Measurements from ENCODE around the gene TRIM38.
"Not testable (repeated sequence)": the region's sequence is repeated elsewhere in the genome, so short reads cannot be mapped to it uniquely, and the experiment has no call there.

The TRIM38 gene

DNA sequence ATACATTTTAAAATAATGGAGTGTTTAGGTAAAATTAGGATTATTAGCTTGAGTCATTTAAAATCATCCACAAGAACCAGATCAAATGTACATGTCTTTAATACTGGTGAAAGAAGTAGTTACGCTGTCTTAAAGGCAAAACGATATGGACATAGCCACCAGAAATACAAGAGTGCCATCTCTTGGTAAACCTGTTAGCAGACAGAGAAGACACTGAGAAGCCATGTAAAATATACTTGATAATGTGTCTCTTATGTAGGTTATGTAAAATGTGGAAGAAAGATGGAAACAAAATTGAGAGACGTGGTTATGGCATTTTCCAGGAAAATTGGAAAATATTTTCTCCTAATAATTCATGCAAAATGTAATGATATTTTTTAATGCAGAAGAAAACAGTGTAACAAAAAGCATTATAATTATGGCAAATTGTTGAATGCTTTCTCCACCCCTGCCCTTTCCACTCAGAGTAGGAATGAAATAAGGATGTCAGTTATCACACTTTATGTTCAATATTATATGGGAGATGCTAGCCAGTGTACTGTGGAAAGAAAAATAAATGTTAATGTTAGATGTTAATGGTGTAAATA lies 19.9 kb upstream of the TRIM38 start:
- peak; percentile 80 for DNase-seq

GRCh38 chr6:25943887-25944286 lies 18.7 kb upstream of the TRIM38 start:
- no peak for DNase-seq

- DNase-seq = no peak
Observed at GRCh38 chr6:25944688-25945574, 17.7 kb upstream of the TRIM38 start.

GRCh38 chr6:25945738-25946137 lies 16.9 kb upstream of the TRIM38 start:
- not testable (repeated sequence) for DNase-seq

DNA sequence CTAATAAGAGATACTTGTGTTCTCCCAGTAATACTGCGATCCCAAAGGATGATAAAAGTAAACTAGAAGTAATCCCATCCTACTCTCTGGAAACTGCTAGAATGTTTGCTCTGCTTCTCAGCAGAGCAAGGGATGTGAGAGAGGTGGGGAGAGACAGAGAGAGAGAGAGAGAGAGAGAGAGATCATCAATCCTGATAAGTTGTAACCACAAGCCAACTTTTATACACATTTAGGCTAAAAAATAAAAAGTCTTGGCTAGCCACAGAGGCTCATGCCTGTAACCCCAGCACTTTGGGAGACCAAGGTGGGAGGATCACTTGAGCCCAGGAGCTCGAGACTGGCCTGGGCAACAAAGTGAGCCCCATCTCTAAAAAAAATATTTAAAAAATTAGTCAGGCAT lies 16.0 kb upstream of the TRIM38 start:
- DNase-seq = no peak

GRCh38 chr6:25947492-25947891 lies 15.1 kb upstream of the TRIM38 start:
- DNase-seq = not testable (repeated sequence)

DNA sequence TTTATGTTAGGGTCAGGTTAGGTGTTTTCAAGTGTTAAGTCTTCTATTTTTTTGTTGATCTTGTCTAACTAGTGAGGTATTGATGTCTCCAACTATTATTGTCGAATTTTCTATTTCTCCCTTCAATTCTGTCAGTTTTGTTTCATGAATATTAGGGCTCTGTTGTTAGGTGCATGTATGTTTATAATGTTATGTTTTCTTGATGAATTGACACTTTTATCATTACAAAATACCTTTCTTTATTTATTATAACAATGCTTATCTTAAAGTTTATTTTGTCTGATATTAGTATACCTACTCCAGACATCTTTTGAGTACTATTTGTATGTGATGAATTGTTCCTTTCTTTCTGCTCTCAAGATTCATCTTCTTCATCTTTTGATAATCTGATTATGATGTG lies 12.9 kb upstream of the TRIM38 start:
- DNase-seq = no peak

- no peak for DNase-seq
Observed at GRCh38 chr6:25950297-25950696, 12.3 kb upstream of the TRIM38 start.

- DNase-seq = no peak
Observed at GRCh38 chr6:25951296-25952032, 11.1 kb upstream of the TRIM38 start.

DNA sequence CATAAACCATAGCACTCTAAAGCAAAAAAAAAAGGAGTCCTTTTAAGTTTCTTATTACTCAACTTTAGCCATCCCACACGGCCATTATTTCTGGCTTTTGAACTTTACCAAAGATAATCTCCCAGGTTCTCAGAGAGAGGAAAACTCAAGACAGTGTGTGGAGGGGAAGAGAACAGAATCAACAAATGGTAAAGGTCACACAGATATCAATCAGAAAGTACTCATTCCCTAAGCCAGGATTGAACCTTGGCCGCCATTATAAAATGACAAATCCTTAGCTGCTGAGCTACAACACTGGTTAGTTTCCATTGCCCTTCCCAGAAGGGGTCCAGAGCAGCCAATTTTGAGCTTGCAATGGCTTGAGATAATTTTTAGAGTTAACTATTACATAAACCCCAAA lies 10.1 kb upstream of the TRIM38 start:
- DNase-seq = no peak

GRCh38 chr6:25953733-25954132 lies 8.9 kb upstream of the TRIM38 start:
- no peak for DNase-seq

DNA sequence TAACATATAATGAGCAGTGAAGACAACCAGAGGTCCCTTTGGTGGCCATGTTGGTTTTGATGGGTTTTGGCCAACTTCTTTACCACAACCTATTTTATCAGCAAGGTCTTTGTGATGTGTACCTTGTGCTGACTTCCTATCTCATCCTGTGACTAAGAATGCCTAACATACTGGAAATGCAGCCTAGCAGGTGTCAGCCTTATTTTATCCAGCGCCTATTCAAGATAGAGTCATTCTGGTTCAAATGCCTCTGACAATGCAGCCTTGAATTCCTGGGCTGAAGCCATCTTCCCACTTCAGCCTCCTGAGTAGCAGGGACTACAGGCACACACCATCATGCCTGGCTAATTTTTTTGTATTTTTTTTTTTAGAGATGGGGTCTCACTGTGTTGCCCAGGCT lies 7.8 kb upstream of the TRIM38 start:
- no peak for DNase-seq

DNA sequence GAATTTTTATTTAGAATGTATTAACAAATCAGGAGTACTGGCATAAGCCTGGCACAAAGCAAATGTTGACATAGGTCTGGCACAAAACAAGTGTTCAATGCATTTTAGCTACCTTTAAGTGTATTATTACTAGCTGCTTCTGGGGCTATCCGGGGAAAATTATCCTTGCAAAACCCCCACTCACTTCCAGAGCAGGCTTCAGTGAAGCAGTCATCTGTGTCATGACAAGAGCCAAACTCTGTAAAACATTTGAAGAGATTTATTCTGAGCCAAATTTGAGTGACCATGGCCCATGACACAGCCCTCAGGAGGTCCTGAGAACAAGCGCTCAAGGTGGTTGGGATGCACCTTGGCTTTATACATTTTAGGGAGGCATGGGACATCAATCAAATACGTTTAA lies 6.4 kb upstream of the TRIM38 start:
- DNase-seq = no peak

GRCh38 chr6:25958700-25959162 lies 3.9 kb upstream of the TRIM38 start:
- no peak for DNase-seq

- DNase-seq = no peak
Observed at GRCh38 chr6:25959890-25960536, 2.6 kb upstream of the TRIM38 start.

DNA sequence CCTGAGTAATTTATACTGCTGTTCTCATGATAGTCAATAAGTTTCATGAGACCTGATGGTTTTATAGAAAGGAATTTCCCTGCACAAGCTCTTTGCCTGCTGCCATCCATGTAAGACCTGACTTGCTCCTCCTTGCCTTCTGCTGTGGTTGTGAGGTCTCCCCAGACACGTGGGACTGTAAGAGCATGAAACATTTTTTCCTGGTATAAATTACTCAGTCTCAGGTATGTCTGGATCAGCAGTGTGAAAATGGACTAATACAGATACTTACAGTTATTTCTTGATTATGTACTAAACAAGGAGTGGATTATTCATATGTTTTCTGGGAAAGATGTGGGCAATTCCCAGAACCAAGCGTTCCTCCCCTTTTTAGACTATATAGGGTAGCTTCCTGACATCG lies 1.9 kb upstream of the TRIM38 start:
- DNase-seq = no peak

DNA sequence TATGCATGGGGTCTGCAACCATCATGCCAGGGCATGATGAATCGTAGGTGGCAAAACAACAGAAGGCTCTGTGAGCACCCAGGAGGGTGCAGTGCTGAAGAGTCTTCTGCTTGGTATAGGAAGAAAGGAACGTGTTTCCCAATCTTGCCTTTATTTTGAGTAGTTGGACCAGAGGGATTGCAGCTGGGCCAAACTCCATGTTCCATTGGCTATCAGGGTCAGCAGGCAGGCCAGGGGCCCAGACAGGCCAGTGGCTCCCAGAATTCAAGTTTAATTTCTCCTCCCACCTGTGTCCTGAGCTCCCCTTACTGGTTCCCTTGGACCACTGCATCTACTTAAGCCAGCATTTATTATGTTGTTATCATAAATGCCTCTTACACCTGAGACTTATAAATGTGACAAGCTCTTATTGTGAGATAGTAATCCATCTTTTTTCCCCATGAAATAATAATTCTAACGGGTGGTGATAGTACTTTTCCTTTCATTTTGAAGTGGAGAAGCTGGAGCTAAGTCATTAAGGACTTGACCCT lies 918 bp upstream of the TRIM38 start:
- DNase-seq = no peak

GRCh38 chr6:25963426-25964123 lies 973 bp downstream of the TRIM38 start:
- DNase-seq = peak; percentile 78

DNA sequence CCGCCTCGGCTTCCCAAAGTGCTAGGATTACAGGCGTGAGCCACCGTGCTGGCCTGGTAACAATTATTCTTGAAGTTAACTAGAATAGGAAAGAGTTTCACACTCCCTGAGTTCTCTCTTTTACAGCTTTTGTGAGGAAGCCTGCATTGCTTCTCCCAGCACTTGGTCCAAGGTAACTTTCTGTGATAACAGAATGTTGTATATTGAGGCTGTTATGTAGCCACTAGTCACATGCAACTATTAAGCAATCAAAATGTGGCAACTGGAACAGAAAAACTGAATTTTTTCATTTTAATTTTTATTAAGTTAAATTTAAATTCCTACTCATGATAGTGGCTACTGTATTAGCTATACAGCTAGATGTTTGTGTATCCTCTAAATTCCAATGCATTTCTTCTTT lies 2.5 kb downstream of the TRIM38 start:
- no peak for DNase-seq

- DNase-seq = no peak
Observed at GRCh38 chr6:25966711-25967110, 4.1 kb downstream of the TRIM38 start.

- DNase-seq = no peak
Observed at GRCh38 chr6:25968769-25969168, 6.2 kb downstream of the TRIM38 start.

DNA sequence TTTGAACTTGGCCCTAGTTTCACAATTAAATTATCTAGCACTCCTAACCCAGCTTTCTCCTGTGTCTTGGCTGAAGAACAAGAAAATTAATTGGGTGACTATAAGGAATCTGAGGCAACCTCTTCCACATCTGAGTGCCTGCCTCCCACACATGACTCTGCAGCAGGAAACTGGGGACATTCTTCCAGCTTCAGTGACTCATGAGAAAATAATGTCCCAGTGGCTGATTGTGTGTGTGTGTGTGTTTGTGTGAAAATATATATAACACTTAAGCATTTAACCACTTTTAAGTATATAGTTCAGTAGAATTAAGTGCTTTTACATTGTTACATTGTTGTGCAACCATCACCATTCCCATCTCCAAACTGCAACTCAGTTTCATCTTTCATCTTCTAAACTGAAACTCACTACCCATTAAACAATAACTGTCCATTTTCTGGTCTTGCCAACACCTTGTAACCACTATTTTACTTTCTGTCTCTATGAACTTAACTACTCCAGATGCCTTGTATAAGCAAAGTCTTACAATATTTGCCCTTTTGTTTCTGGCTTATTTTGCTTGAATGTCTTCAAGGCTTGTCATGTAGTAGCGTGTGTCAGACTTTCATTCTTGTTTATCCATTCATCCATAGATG lies 8.7 kb downstream of the TRIM38 start:
- peak; percentile 30 for DNase-seq
